ENCODE measurements around the gene HLA-DPB1.

Gene HLA-DPB1

GRCh38 chr6:33050014-33050810, 25.6 kb upstream of the HLA-DPB1 start:
- Histone ChIP-seq H4K91ac (ENCODE audit: low read depth, low read length) (no peak overlapping the region), H3K4me3 (ENCODE audit: low read depth, low read length) (no peak overlapping the region), H2AK5ac (ENCODE audit: low read length) (no peak overlapping the region), H3K23ac (ENCODE audit: low read length) (no peak overlapping the region), H3K9ac (ENCODE audit: low read length) (no peak overlapping the region), H3K4ac (ENCODE audit: low read depth, low read length) (no peak overlapping the region), H3K4me1 (ENCODE audit: control insufficient read depth in 1 of 2, insufficient read depth in 2 of 2, low read length in 2 of 2) (no peaks in the 10 kb centered on the region), H3K79me2 (ENCODE audit: control insufficient read depth, insufficient read depth, low read length, poor library complexity) (no peaks in the 10 kb centered on the region), H2BK5ac (ENCODE audit: low read depth, low read length, poor library complexity) (no peak overlapping the region), H3K36me3 (ENCODE audit: control insufficient read depth in 1 of 2, insufficient read depth in 2 of 2, low read length in 2 of 2) (no peaks in the 10 kb centered on the region), H3K9me3 (ENCODE audit: insufficient read depth, low read depth, low read length) (no peaks in the 10 kb centered on the region), H3K14ac (ENCODE audit: low read length) (no peak overlapping the region), H3K27me3 (ENCODE audit: insufficient read depth, low read length) (no peaks in the 10 kb centered on the region), H3K4me2 (ENCODE audit: low read length) (no peak overlapping the region), H2BK12ac (ENCODE audit: low read length) (no peak overlapping the region), H3K79me1 (ENCODE audit: low read length) (no peaks in the 10 kb centered on the region), H2BK120ac (ENCODE audit: insufficient read depth, low read length, poor library complexity) (no peak overlapping the region), H3K27ac (ENCODE audit: low read depth, low read length) (no peak overlapping the region), H3K18ac (ENCODE audit: low read length) (no peak overlapping the region), H4K8ac (ENCODE audit: low read depth, low read length) (no peak overlapping the region), H2AFZ (ENCODE audit: insufficient read depth, low read length, poor library complexity) (no peak overlapping the region), H4K12ac (ENCODE audit: low read depth, low read length) (no peak overlapping the region)
- DNase-seq: no peak
- WGBS (ENCODE audit: extremely low coverage, insufficient coverage, insufficient read length): no CpG with 5 or more reads among the region's 6 CpGs

GRCh38 chr6:33052627-33053026, 23.2 kb upstream of the HLA-DPB1 start:
- H3K27ac ChIP-seq (ENCODE audit: low read depth, low read length): no peak overlapping the region
- no peaks in the 10 kb centered on the region for H3K36me3 ChIP-seq (ENCODE audit: control insufficient read depth in 1 of 2, insufficient read depth in 2 of 2, low read length in 2 of 2)
- no peak overlapping the region for H3K18ac ChIP-seq (ENCODE audit: low read length)
- no peak overlapping the region for H3K4ac ChIP-seq (ENCODE audit: low read depth, low read length)
- H3K79me1 ChIP-seq (ENCODE audit: low read length): no peaks in the 10 kb centered on the region
- no peaks in the 10 kb centered on the region for H3K27me3 ChIP-seq (ENCODE audit: insufficient read depth, low read length)
- H4K91ac ChIP-seq (ENCODE audit: low read depth, low read length): no peak overlapping the region
- no peak overlapping the region for H4K12ac ChIP-seq (ENCODE audit: low read depth, low read length)
- no peak overlapping the region for H3K4me3 ChIP-seq (ENCODE audit: low read depth, low read length)
- no peak overlapping the region for H3K9ac ChIP-seq (ENCODE audit: low read length)
- H4K8ac ChIP-seq (ENCODE audit: low read depth, low read length): no peak overlapping the region
- H2AFZ ChIP-seq (ENCODE audit: insufficient read depth, low read length, poor library complexity): no peak overlapping the region
- no peak overlapping the region for H2AK5ac ChIP-seq (ENCODE audit: low read length)
- no peak overlapping the region for H2BK12ac ChIP-seq (ENCODE audit: low read length)
- H3K4me2 ChIP-seq (ENCODE audit: low read length): no peak overlapping the region
- H3K23ac ChIP-seq (ENCODE audit: low read length): no peak overlapping the region
- H3K4me1 ChIP-seq (ENCODE audit: control insufficient read depth in 1 of 2, insufficient read depth in 2 of 2, low read length in 2 of 2): no peaks in the 10 kb centered on the region
- H2BK5ac ChIP-seq (ENCODE audit: low read depth, low read length, poor library complexity): no peak overlapping the region
- H3K79me2 ChIP-seq (ENCODE audit: control insufficient read depth, insufficient read depth, low read length, poor library complexity): no peaks in the 10 kb centered on the region
- no peaks in the 10 kb centered on the region for H3K9me3 ChIP-seq (ENCODE audit: insufficient read depth, low read depth, low read length)
- H3K14ac ChIP-seq (ENCODE audit: low read length): no peak overlapping the region
- no peak for DNase-seq
- H2BK120ac ChIP-seq (ENCODE audit: insufficient read depth, low read length, poor library complexity): no peak overlapping the region

- Histone ChIP-seq H3K14ac (ENCODE audit: low read length) (no peak overlapping the region), H3K9ac (ENCODE audit: low read length) (no peak overlapping the region), H2BK5ac (ENCODE audit: low read depth, low read length, poor library complexity) (no peak overlapping the region), H3K4me2 (ENCODE audit: low read length) (no peak overlapping the region), H3K4me3 (ENCODE audit: low read depth, low read length) (no peak overlapping the region), H2BK12ac (ENCODE audit: low read length) (no peak overlapping the region), H4K8ac (ENCODE audit: low read depth, low read length) (no peak overlapping the region), H3K36me3 (ENCODE audit: control insufficient read depth in 1 of 2, insufficient read depth in 2 of 2, low read length in 2 of 2) (no peaks in the 10 kb centered on the region), H3K27ac (ENCODE audit: low read depth, low read length) (no peak overlapping the region), H4K12ac (ENCODE audit: low read depth, low read length) (no peak overlapping the region), H3K27me3 (ENCODE audit: insufficient read depth, low read length) (no peaks in the 10 kb centered on the region), H3K23ac (ENCODE audit: low read length) (no peak overlapping the region), H3K4me1 (ENCODE audit: control insufficient read depth in 1 of 2, insufficient read depth in 2 of 2, low read length in 2 of 2) (no peaks in the 10 kb centered on the region), H3K18ac (ENCODE audit: low read length) (no peak overlapping the region), H2AFZ (ENCODE audit: insufficient read depth, low read length, poor library complexity) (no peak overlapping the region), H4K91ac (ENCODE audit: low read depth, low read length) (no peak overlapping the region), H3K79me2 (ENCODE audit: control insufficient read depth, insufficient read depth, low read length, poor library complexity) (no peaks in the 10 kb centered on the region), H3K4ac (ENCODE audit: low read depth, low read length) (no peak overlapping the region), H2BK120ac (ENCODE audit: insufficient read depth, low read length, poor library complexity) (no peak overlapping the region), H3K9me3 (ENCODE audit: insufficient read depth, low read depth, low read length) (no peaks in the 10 kb centered on the region), H3K79me1 (ENCODE audit: low read length) (no peaks in the 10 kb centered on the region), H2AK5ac (ENCODE audit: low read length) (no peak overlapping the region)
- peak; percentile 1 to 31 for DNase-seq
- WGBS (ENCODE audit: extremely low coverage, insufficient coverage, insufficient read length): no CpG with 5 or more reads among the region's 4 CpGs
Observed at GRCh38 chr6:33053230-33053629, 22.6 kb upstream of the HLA-DPB1 start.

DNA sequence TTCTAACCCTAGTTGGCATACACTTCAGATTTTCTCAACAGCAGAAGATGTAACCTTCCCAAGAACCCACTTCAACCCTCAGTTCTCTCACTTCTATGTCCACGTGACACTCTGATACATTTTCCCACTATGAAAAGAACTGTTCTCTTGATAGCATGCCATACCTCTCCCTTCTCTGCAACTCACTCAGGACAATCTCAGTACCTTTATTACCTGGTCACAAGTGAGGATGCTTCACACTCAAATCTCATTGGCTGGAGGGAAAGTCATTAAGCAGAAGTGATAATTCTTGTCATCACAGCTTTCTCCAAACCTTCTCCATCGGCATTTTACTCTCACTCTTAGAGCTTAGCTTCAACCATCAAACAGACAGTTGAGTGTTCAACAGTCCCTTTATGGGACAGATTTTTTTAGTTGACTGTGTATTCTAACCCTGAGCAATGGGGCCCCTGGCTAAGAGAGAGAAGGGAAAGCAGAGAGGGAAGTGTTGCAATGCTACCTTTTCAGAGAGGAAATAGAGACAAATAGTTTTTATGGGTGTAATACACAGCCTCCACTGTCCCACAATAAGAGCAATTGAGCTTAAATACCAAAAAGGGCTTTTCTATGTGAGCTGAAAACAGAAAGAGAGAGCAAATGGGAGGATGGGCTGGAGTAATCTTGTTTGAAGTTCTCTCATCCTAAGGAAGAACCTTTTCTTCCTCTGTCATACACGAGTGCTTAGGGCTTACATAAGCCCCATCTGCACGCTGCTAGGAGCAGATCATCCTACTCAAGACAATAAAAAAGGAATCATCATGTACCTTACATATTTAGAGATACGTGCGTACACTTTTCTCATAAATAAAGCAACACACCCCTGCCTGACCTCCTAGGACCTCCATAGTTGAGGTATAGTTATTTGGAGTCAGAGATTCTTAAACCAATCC, 18.3 kb upstream of the HLA-DPB1 start:
- no CpG with 5 or more reads among the region's 6 CpGs for WGBS (ENCODE audit: extremely low coverage, insufficient coverage, insufficient read length)

More for the DNA sequence above, 18.3 kb upstream of the HLA-DPB1 start:
- no peak overlapping the region for H2BK5ac ChIP-seq (ENCODE audit: low read depth, low read length, poor library complexity)
- no peaks in the 10 kb centered on the region for H3K9me3 ChIP-seq (ENCODE audit: insufficient read depth, low read depth, low read length)
- H2BK12ac ChIP-seq (ENCODE audit: low read length): no peak overlapping the region
- H3K27ac ChIP-seq (ENCODE audit: low read depth, low read length): no peak overlapping the region
- no peak overlapping the region for H4K12ac ChIP-seq (ENCODE audit: low read depth, low read length)
- no peak for DNase-seq
- H4K91ac ChIP-seq (ENCODE audit: low read depth, low read length): no peak overlapping the region
- no peak overlapping the region for H2AFZ ChIP-seq (ENCODE audit: insufficient read depth, low read length, poor library complexity)
- no peaks in the 10 kb centered on the region for H3K4me1 ChIP-seq (ENCODE audit: control insufficient read depth in 1 of 2, insufficient read depth in 2 of 2, low read length in 2 of 2)
- H3K79me2 ChIP-seq (ENCODE audit: control insufficient read depth, insufficient read depth, low read length, poor library complexity): no peaks in the 10 kb centered on the region
- H3K23ac ChIP-seq (ENCODE audit: low read length): no peak overlapping the region
- H3K36me3 ChIP-seq (ENCODE audit: control insufficient read depth in 1 of 2, insufficient read depth in 2 of 2, low read length in 2 of 2): no peaks in the 10 kb centered on the region
- H3K14ac ChIP-seq (ENCODE audit: low read length): no peak overlapping the region
- no peak overlapping the region for H2BK120ac ChIP-seq (ENCODE audit: insufficient read depth, low read length, poor library complexity)
- no peaks in the 10 kb centered on the region for H3K79me1 ChIP-seq (ENCODE audit: low read length)
- no peak overlapping the region for H3K4ac ChIP-seq (ENCODE audit: low read depth, low read length)
- no peak overlapping the region for H3K9ac ChIP-seq (ENCODE audit: low read length)
- H3K18ac ChIP-seq (ENCODE audit: low read length): no peak overlapping the region
- H3K27me3 ChIP-seq (ENCODE audit: insufficient read depth, low read length): no peaks in the 10 kb centered on the region
- no peak overlapping the region for H3K4me2 ChIP-seq (ENCODE audit: low read length)
- no peak overlapping the region for H4K8ac ChIP-seq (ENCODE audit: low read depth, low read length)
- H2AK5ac ChIP-seq (ENCODE audit: low read length): no peak overlapping the region
- no peak overlapping the region for H3K4me3 ChIP-seq (ENCODE audit: low read depth, low read length)
